HEK293T (cell line): Measurements from ENCODE around the gene CLCN4.

ENCODE experiments used
- CTCF ChIA-PET: fragments of 350-600 bp; formaldehyde crosslinking; extraction: SDS; loops from one replicate; lab custom pipeline; 2021; ENCODE audit warnings: antibody characterized with exemption, inconsistent platforms; lab: Yijun Ruan, JAX
- POLR2A ChIA-PET: fragments of 350-600 bp; formaldehyde crosslinking; extraction: SDS; loops from one replicate; lab custom pipeline; 2020; ENCODE audit warnings: antibody characterized with exemption, inconsistent platforms; lab: Yijun Ruan, JAX
- DNase-seq: peaks from one replicate; pipeline ENCODE4 v3.0.0; 2012; ENCODE audit warnings: mixed read lengths; ENCODE audit errors: extremely low spot score
- ARNT ChIP-seq: fragments of 450-650 bp; IDR thresholded peaks from 2 replicates; pipeline ENCODE4 v1.6.1; 2017; ENCODE audit warnings: mild to moderate bottlenecking
- BHLHE40 ChIP-seq: fragments of 450-650 bp; IDR thresholded peaks from 2 replicates; pipeline ENCODE4 v1.6.1; 2016; ENCODE audit warnings: mild to moderate bottlenecking, moderate library complexity, borderline replicate concordance
- CTBP1 ChIP-seq: fragments of 450-650 bp; IDR thresholded peaks from 2 replicates; pipeline ENCODE4 v1.6.1; 2016; ENCODE audit warnings: borderline replicate concordance
- ELF4 ChIP-seq: fragments of 450-650 bp; IDR thresholded peaks from 2 replicates; pipeline ENCODE4 v1.6.1; 2017; ENCODE audit warnings: antibody characterized with exemption
- FOXA1 ChIP-seq: fragments of 450-650 bp; IDR thresholded peaks from 2 replicates; pipeline ENCODE4 v1.6.1; 2016; ENCODE audit warnings: mild to moderate bottlenecking
- FOXK2 ChIP-seq: fragments of 450-650 bp; IDR thresholded peaks from 2 replicates; pipeline ENCODE4 v1.6.1; 2016; ENCODE audit warnings: mild to moderate bottlenecking
- FOXM1 ChIP-seq: fragments of 450-650 bp; IDR thresholded peaks from 2 replicates; pipeline ENCODE4 v1.6.1; 2017; ENCODE audit warnings: mild to moderate bottlenecking, borderline replicate concordance
- HDGF ChIP-seq: fragments of 450-650 bp; IDR thresholded peaks from 2 replicates; pipeline ENCODE4 v1.6.1; 2017; ENCODE audit warnings: antibody characterized with exemption, borderline replicate concordance
- L3MBTL2 ChIP-seq: fragments of 450-650 bp; conservative IDR thresholded peaks from 2 replicates; pipeline ENCODE4 v1.6.1; 2016; ENCODE audit warnings: mild to moderate bottlenecking
- LEF1 ChIP-seq: fragments of 450-650 bp; IDR thresholded peaks from 2 replicates; pipeline ENCODE4 v1.6.1; 2017; ENCODE audit warnings: mild to moderate bottlenecking, borderline replicate concordance
- NFRKB ChIP-seq: fragments of 450-650 bp; IDR thresholded peaks from 2 replicates; pipeline ENCODE4 v1.6.1; 2016; ENCODE audit warnings: mild to moderate bottlenecking, moderate library complexity
- PKNOX1 ChIP-seq: fragments of 450-650 bp; IDR thresholded peaks from 2 replicates; pipeline ENCODE4 v1.6.1; 2016
- SP1 ChIP-seq: fragments of 450-650 bp; IDR thresholded peaks from 2 replicates; pipeline ENCODE4 v1.6.1; 2017
- SUZ12 ChIP-seq: fragments of 450-650 bp; IDR thresholded peaks from 2 replicates; pipeline ENCODE4 v1.6.1; 2016; ENCODE audit warnings: mild to moderate bottlenecking
- TARDBP ChIP-seq: fragments of 450-650 bp; IDR thresholded peaks from 2 replicates; pipeline ENCODE4 v1.6.1; 2016
- ZNF384 ChIP-seq: fragments of 450-650 bp; IDR thresholded peaks from 2 replicates; pipeline ENCODE4 v1.6.1; 2016

Gene CLCN4

GRCh38 chrX:10112510-10112909 lies 44.3 kb upstream of the CLCN4 start:
- ChIA-PET CTCF (no interaction called here), POLR2A (no interaction called here)
- no peak for TF ChIP-seq ZNF384
- DNase-seq, result no peak

GRCh38 chrX:10115082-10115481 lies 41.7 kb upstream of the CLCN4 start:
- POLR2A ChIA-PET, result no interaction called here
- TF ChIP-seq FOXK2 (no peak), L3MBTL2 (no peak), FOXM1 (no peak), ARNT (no peak), CTBP1 (no peak), PKNOX1 (no peak), TARDBP (no peak), NFRKB (no peak), BHLHE40 (no peak), FOXA1 (no peak), ZNF384 (no peak), SP1 (no peak), SUZ12 (no peak), HDGF (no peak), LEF1 (no peak), ELF4 (no peak)
- DNase-seq, result no peak
- CTCF ChIA-PET, result no interaction called here

- ChIA-PET CTCF (interaction anchor here (0.6 kb wide), 1 partner anchor 1379 kb away, joined by 3 read pairs; no protein-coding TSS in a partner anchor), POLR2A (no interaction called here)
- DNase-seq, result no peak
- no peak for TF ChIP-seq FOXK2
Observed at GRCh38 chrX:10117301-10117700, 39.5 kb upstream of the CLCN4 start.

GRCh38 chrX:10117864-10118377 lies 38.9 kb upstream of the CLCN4 start:
- ChIA-PET CTCF (no interaction called here), POLR2A (no interaction called here)
- TF ChIP-seq PKNOX1 (no peak), SP1 (no peak), FOXA1 (no peak)
- no peak for DNase-seq

- no peak for TF ChIP-seq TARDBP
- no peak for TF ChIP-seq CTBP1
- TF ChIP-seq SP1, result no peak
- no peak for TF ChIP-seq HDGF
- TF ChIP-seq FOXM1, result no peak
- no peak for TF ChIP-seq ELF4
- no peak for TF ChIP-seq FOXA1
- TF ChIP-seq PKNOX1, result no peak
- TF ChIP-seq ARNT, result no peak
- TF ChIP-seq BHLHE40, result no peak
- TF ChIP-seq L3MBTL2, result no peak
- TF ChIP-seq SUZ12, result no peak
- no peak for TF ChIP-seq NFRKB
- no peak for TF ChIP-seq LEF1
- TF ChIP-seq FOXK2, result no peak
- no peak for TF ChIP-seq ZNF384
- DNase-seq, result no peak
- POLR2A ChIA-PET, result no interaction called here
- CTCF ChIA-PET, result interaction anchor here (0.7 kb wide), 1 partner anchor 139 kb away, joined by 3 read pairs; no protein-coding TSS in a partner anchor
Observed at GRCh38 chrX:10118530-10118929, 38.2 kb upstream of the CLCN4 start.

GRCh38 chrX:10119399-10119990 lies 37.3 kb upstream of the CLCN4 start:
- CTCF ChIA-PET, result interaction anchor here (0.5 to 1.1 kb wide), 12 partner anchors 12 to 1377 kb away, joined by 3 to 7 read pairs (median 3); no protein-coding TSS in a partner anchor
- TF ChIP-seq CTBP1 (peak; percentile 71), PKNOX1 (peak; percentile 75), SUZ12 (no peak), TARDBP (peak; percentile 29; the same call in 1 of the 2 replicates)
- DNase-seq, result peak; percentile 45
- POLR2A ChIA-PET, result no interaction called here

- no peak for TF ChIP-seq SP1
- no peak for TF ChIP-seq LEF1
- TF ChIP-seq FOXK2, result no peak
- no peak for TF ChIP-seq L3MBTL2
- TF ChIP-seq ZNF384, result no peak
- no peak for TF ChIP-seq FOXA1
- TF ChIP-seq FOXM1, result no peak
- no peak for TF ChIP-seq ELF4
- no peak for TF ChIP-seq SUZ12
- TF ChIP-seq PKNOX1, result no peak
- no peak for TF ChIP-seq CTBP1
- CTCF ChIA-PET, result interaction anchor here (0.5 to 1.1 kb wide), 5 partner anchors 13 to 1378 kb away, joined by 3 to 5 read pairs (median 3); no protein-coding TSS in a partner anchor
- DNase-seq, result no peak
- POLR2A ChIA-PET, result no interaction called here
Observed at GRCh38 chrX:10120331-10120730, 36.4 kb upstream of the CLCN4 start.
